ENCODE data around the gene DAZL. TPM values are rescaled to one million over a fixed set of nuclear protein-coding genes. Genes with fewer than 3 reads are reported as not detected.

DAZL gene
- total RNA-seq, 1 experiment from 2014 or later, result not detected

- Mint-ChIP-seq H3K4me3 (ENCODE audit: low read depth, unreplicated experiment) (no peak overlapping the region), H3K36me3 (ENCODE audit: insufficient read depth, unreplicated experiment) (no peaks in the 10 kb centered on the region), H3K4me1 (ENCODE audit: low read depth, unreplicated experiment) (no peaks in the 10 kb centered on the region), H3K9me3 (ENCODE audit: low read depth, unreplicated experiment) (peaks cover 5% of the 10 kb centered on the region), H3K27me3 (ENCODE audit: unreplicated experiment) (no peaks in the 10 kb centered on the region), H3K27ac (ENCODE audit: unreplicated experiment) (no peak overlapping the region)
- intact Hi-C loops (cut with micrococcal nuclease; ENCODE audit: unreplicated experiment), result no loop called here
- no peak for DNase-seq
- no TSS peak for BruUV-seq (replicated peaks)
- TF ChIP-seq CTCF (IDR thresholded peaks at IDR 0.05; ENCODE audit: unreplicated experiment), result no peak
- CTCF ChIA-PET, result no interaction called here
Observed at GRCh38 chr3:16616083-16616482, 10.9 kb upstream of the DAZL start.

- H3K4me3 Mint-ChIP-seq (ENCODE audit: low read depth, unreplicated experiment), result no peak overlapping the region
- no TSS peak for BruUV-seq (replicated peaks)
- intact Hi-C loops (cut with micrococcal nuclease; ENCODE audit: unreplicated experiment), result no loop called here
Observed at GRCh38 chr3:16614033-16615031, 9.1 kb upstream of the DAZL start.

GRCh38 chr3:16609927-16610580, 4.8 kb upstream of the DAZL start:
- Mint-ChIP-seq H3K27ac (ENCODE audit: unreplicated experiment) (no peak overlapping the region), H3K4me1 (ENCODE audit: low read depth, unreplicated experiment) (no peaks in the 10 kb centered on the region), H3K27me3 (ENCODE audit: unreplicated experiment) (no peaks in the 10 kb centered on the region), H3K36me3 (ENCODE audit: insufficient read depth, unreplicated experiment) (no peaks in the 10 kb centered on the region), H3K4me3 (ENCODE audit: low read depth, unreplicated experiment) (no peak overlapping the region), H3K9me3 (ENCODE audit: low read depth, unreplicated experiment) (no peaks in the 10 kb centered on the region)
- BruUV-seq (replicated peaks), result no TSS peak
- intact Hi-C loops (cut with micrococcal nuclease; ENCODE audit: unreplicated experiment), result loop anchor here (10.0 kb wide), 1 partner anchor 275 kb away; the partner anchor contains the start of gene PLCL2
- CTCF ChIA-PET, result no interaction called here
- no peak for TF ChIP-seq CTCF (IDR thresholded peaks at IDR 0.05; ENCODE audit: unreplicated experiment)
- no peak for DNase-seq

More at GRCh38 chr3:16614033-16615031, 9.1 kb upstream of the DAZL start:
- Mint-ChIP-seq H3K9me3 (ENCODE audit: low read depth, unreplicated experiment) (peaks cover 5% of the 10 kb centered on the region), H3K27me3 (ENCODE audit: unreplicated experiment) (no peaks in the 10 kb centered on the region), H3K27ac (ENCODE audit: unreplicated experiment) (no peak overlapping the region), H3K36me3 (ENCODE audit: insufficient read depth, unreplicated experiment) (no peaks in the 10 kb centered on the region), H3K4me1 (ENCODE audit: low read depth, unreplicated experiment) (no peaks in the 10 kb centered on the region)
- CTCF ChIA-PET, result interaction anchor here (0.7 kb wide), 1 partner anchor 583 kb away, joined by 3 read pairs; no protein-coding TSS in a partner anchor
- no peak for DNase-seq
- TF ChIP-seq CTCF (IDR thresholded peaks at IDR 0.05; ENCODE audit: unreplicated experiment), result no peak

- BruUV-seq (replicated peaks), result no TSS peak
- no peaks in the 10 kb centered on the region for H3K9me3 Mint-ChIP-seq (ENCODE audit: low read depth, unreplicated experiment)
- no peak overlapping the region for H3K4me3 Mint-ChIP-seq (ENCODE audit: low read depth, unreplicated experiment)
- H3K27ac Mint-ChIP-seq (ENCODE audit: unreplicated experiment), result no peak overlapping the region
- H3K4me1 Mint-ChIP-seq (ENCODE audit: low read depth, unreplicated experiment), result no peaks in the 10 kb centered on the region
- CTCF ChIA-PET, result no interaction called here
- intact Hi-C loops (cut with micrococcal nuclease; ENCODE audit: unreplicated experiment), result loop anchor here (10.0 kb wide), 1 partner anchor 276 kb away; the partner anchor contains the start of gene PLCL2
- no peaks in the 10 kb centered on the region for H3K27me3 Mint-ChIP-seq (ENCODE audit: unreplicated experiment)
- DNase-seq, result no peak
- TF ChIP-seq CTCF (IDR thresholded peaks at IDR 0.05; ENCODE audit: unreplicated experiment), result no peak
- no peaks in the 10 kb centered on the region for H3K36me3 Mint-ChIP-seq (ENCODE audit: insufficient read depth, unreplicated experiment)
Observed at GRCh38 chr3:16608816-16609215, 3.6 kb upstream of the DAZL start.

Measured in Calu3 (cell line).